SK-N-SH (cell line): ENCODE measurements around the gene BRICD5. TPM values are rescaled to one million over a fixed set of nuclear protein-coding genes. Genes with fewer than 3 reads are reported as not detected.

Experiments
- CTCF ChIA-PET: fragments of 300-600, 350-600 bp; formaldehyde crosslinking; extraction: SDS; loops from one replicate; lab custom pipeline; 2021; lab: Yijun Ruan, JAX
- POLR2A ChIA-PET: fragments of 350-600 bp; sonication (Branson Sonifier 250); formaldehyde crosslinking; extraction: SDS; loops from one replicate; lab custom pipeline; 2020; ENCODE audit warnings: antibody characterized with exemption, inconsistent platforms; lab: Yijun Ruan, JAX
- DNase-seq: peaks from one replicate; pipeline ENCODE4 v3.0.0; 2012
- H2AFZ ChIP-seq: fragments of 200-600 bp; sonication (generic); 2 replicates; pipeline ENCODE4 v1.8.1; 2016; ENCODE audit warnings: antibody characterized with exemption, mild to moderate bottlenecking, low read depth
- H3F3A ChIP-seq: fragments of 200-600 bp; sonication (generic); replicated peaks from 2 replicates; pipeline ENCODE3; 2016; ENCODE audit warnings: antibody characterized with exemption, mild to moderate bottlenecking; ENCODE audit not compliant: insufficient read depth
- H3K27ac ChIP-seq, 2 experiments: fragments of 200-500 bp in 1 of 2; fragments of 200-600 bp in 1 of 2; sonication (Bioruptor generic) in 1 of 2; sonication (generic), shearing (Covaris generic) in 1 of 2; 2 replicates each; pipeline versions ENCODE4 v1.5.1 to v1.6.1; 2014 to 2016; ENCODE audit warnings: low read depth in 2 of 2, inconsistent platforms in 1 of 2, low read length in 1 of 2, mild to moderate bottlenecking in 1 of 2, mixed read lengths in 1 of 2
- H3K27me3 ChIP-seq: fragments of 200-600 bp; sonication (generic), shearing (Covaris generic); 2 replicates; pipeline ENCODE4 v1.6.1; 2016; ENCODE audit warnings: mixed run types; ENCODE audit not compliant: insufficient read depth
- H3K36me3 ChIP-seq, 2 experiments: fragments of 200-500 bp in 1 of 2; fragments of 200-600 bp in 1 of 2; sonication (Bioruptor generic) in 1 of 2; sonication (generic) in 1 of 2; replicated peaks in 1 of 2; 2 replicates each; pipeline versions ENCODE3 to v1.5.1; 2014 to 2016; ENCODE audit warnings: low read length in 1 of 2, mild to moderate bottlenecking in 1 of 2; ENCODE audit not compliant: insufficient read depth in 2 of 2, control insufficient read depth in 1 of 2
- H3K4me1 ChIP-seq, 2 experiments: fragments of 200-500 bp in 1 of 2; fragments of 200-600 bp in 1 of 2; sonication (Bioruptor generic) in 1 of 2; sonication (generic), shearing (Covaris generic) in 1 of 2; 2 replicates each; pipeline versions ENCODE4 v1.5.1 to v1.6.1; 2014 to 2016; ENCODE audit warnings: low read depth in 1 of 2, low read length in 1 of 2, mixed run types in 1 of 2; ENCODE audit not compliant: insufficient read depth in 2 of 2, control insufficient read depth in 1 of 2
- H3K4me2 ChIP-seq: fragments of 200-600 bp; sonication (generic), shearing (Covaris generic); 2 replicates; pipeline ENCODE4 v1.6.1; 2017; ENCODE audit warnings: mixed run types
- H3K4me3 ChIP-seq, 2 experiments: fragments of 200-500 bp in 1 of 2; fragments of 200-600 bp in 1 of 2; sonication (Bioruptor generic) in 1 of 2; sonication (generic), shearing (Covaris generic) in 1 of 2; 2 replicates each; pipeline versions ENCODE4 v1.5.1 to v1.8.1; 2014 to 2016; ENCODE audit warnings: low read depth in 2 of 2, inconsistent platforms in 1 of 2, low read length in 1 of 2, mild to moderate bottlenecking in 1 of 2, mixed read lengths in 1 of 2, moderate library complexity in 1 of 2
- H3K79me2 ChIP-seq: fragments of 200-600 bp; sonication (generic); 2 replicates; pipeline ENCODE4 v1.8.1; 2017; ENCODE audit warnings: mild to moderate bottlenecking; ENCODE audit not compliant: insufficient read depth
- H3K9ac ChIP-seq: fragments of 200-600 bp; sonication (generic); 2 replicates; pipeline ENCODE4 v1.6.1; 2017; ENCODE audit warnings: mixed run types
- H3K9me2 ChIP-seq: fragments of 200-600 bp; sonication (generic); 2 replicates; pipeline ENCODE4 v1.6.1; 2017; ENCODE audit warnings: mixed run types
- H3K9me3 ChIP-seq: fragments of 200-600 bp; sonication (generic); 2 replicates; pipeline ENCODE4 v1.6.1; 2017; ENCODE audit warnings: mixed run types, mild to moderate bottlenecking, moderate library complexity
- H4K20me1 ChIP-seq: fragments of 200-600 bp; sonication (generic); 2 replicates; pipeline ENCODE4 v1.6.1; 2017; ENCODE audit warnings: mild to moderate bottlenecking, mixed run types; ENCODE audit not compliant: insufficient read depth
- ELF1 ChIP-seq: IDR thresholded peaks from 2 replicates; pipeline ENCODE4 v1.4.0; 2012
- FOXM1 ChIP-seq: IDR thresholded peaks from 2 replicates; pipeline ENCODE4 v1.4.0; 2012; ENCODE audit warnings: low read depth, mild to moderate bottlenecking
- RCOR1 ChIP-seq: fragments of 150-350 bp; IDR thresholded peaks from 2 replicates; pipeline ENCODE4 v1.6.1; 2017; ENCODE audit warnings: antibody characterized with exemption, low read length
- REST ChIP-seq: IDR thresholded peaks from 2 replicates; pipeline ENCODE4 v1.6.1; 2012; ENCODE audit warnings: mild to moderate bottlenecking, low read depth, low read length, moderate library complexity
- RFX5 ChIP-seq: IDR thresholded peaks from 2 replicates; pipeline ENCODE4 v1.6.1; 2012; ENCODE audit warnings: mild to moderate bottlenecking, improper control_type of control experiment, low read length
- TCF12 ChIP-seq: IDR thresholded peaks from 2 replicates; pipeline ENCODE4 v1.4.0; 2012
- USF1 ChIP-seq: IDR thresholded peaks from 2 replicates; pipeline ENCODE4 v1.4.0; 2012; ENCODE audit warnings: low read depth, borderline replicate concordance
- USF2 ChIP-seq: fragments of 150-350 bp; IDR thresholded peaks from 2 replicates; pipeline ENCODE4 v1.6.1; 2017; ENCODE audit warnings: antibody characterized with exemption, low read length, low read depth, borderline replicate concordance
- ZBTB33 ChIP-seq: IDR thresholded peaks from 2 replicates; pipeline ENCODE4 v1.4.0; 2012; ENCODE audit warnings: low read depth, borderline replicate concordance
- WGBS: methylation state at CpG from one replicate; pipeline ENCODE4 v1.1.6; 2017; ENCODE audit warnings: low lambda C conversion rate; 5-methylcytosine and 5-hydroxymethylcytosine counted together
- polyA plus RNA-seq, 3 experiments: library from polyadenylated mRNA; depleted of rRNA; stranded (reverse); fragments of >200 nt; gene quantifications; 2 replicates each; pipeline ENCODE4 v1.2.3, GENCODE V29; 2012
- TF ChIP-seq, protein P1 (sequence below): IDR thresholded peaks from 2 replicates; pipeline ENCODE4; 2012

Gene BRICD5
- polyA plus RNA-seq, 1 of the 3 experiments (the other 2 are of a cell fraction): 2.3 TPM

DNA sequence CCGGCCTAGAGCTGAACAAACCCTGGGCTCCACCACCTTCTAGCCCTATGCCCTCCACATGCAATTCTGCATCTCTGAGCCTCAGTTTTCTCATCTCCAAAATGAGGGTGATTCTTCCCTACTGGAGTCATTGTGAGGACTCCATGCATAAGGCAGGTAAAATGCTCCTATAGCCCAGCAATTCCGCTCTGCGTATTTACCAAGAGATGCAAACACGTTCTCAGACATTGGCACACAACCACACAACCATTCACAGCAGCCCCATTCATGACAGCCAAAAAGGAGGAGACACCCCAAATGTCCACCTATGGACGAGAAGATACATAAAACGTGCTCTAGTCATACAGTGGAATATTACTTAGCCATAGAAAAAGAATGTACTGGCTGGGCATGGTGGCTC lies 10.3 kb downstream of the BRICD5 start:
- Histone ChIP-seq H3K9ac (no peak overlapping the region), H3F3A (peaks cover 6% of the 10 kb centered on the region), H3K27me3 (no peaks in the 10 kb centered on the region), H3K9me3 (no peaks in the 10 kb centered on the region), H4K20me1 (no peaks in the 10 kb centered on the region), H3K36me3 (no peaks in the 10 kb centered on the region), H2AFZ (no peak overlapping the region), H3K4me1 (peaks cover 0 to 12% of the 10 kb centered on the region in 2 experiments; a peak in 2 of 4 replicates), H3K27ac (no peak overlapping the region), H3K9me2 (no peaks in the 10 kb centered on the region), H3K79me2 (no peaks in the 10 kb centered on the region), H3K4me2 (no peak overlapping the region), H3K4me3 (no peak overlapping the region)
- WGBS: 73% methylated on average over 6 of the region's 6 CpGs
- ChIA-PET POLR2A (no interaction called here), CTCF (no interaction called here)
- TF ChIP-seq FOXM1 (no peak), USF1 (no peak), ELF1 (no peak), TCF12 (no peak)
- TF ChIP-seq, protein P1, sequence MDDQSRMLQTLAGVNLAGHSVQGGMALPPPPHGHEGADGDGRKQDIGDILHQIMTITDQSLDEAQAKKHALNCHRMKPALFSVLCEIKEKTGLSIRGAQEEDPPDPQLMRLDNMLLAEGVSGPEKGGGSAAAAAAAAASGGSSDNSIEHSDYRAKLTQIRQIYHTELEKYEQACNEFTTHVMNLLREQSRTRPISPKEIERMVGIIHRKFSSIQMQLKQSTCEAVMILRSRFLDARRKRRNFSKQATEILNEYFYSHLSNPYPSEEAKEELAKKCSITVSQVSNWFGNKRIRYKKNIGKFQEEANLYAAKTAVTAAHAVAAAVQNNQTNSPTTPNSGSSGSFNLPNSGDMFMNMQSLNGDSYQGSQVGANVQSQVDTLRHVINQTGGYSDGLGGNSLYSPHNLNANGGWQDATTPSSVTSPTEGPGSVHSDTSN: no peak
- no peak for DNase-seq

DNA sequence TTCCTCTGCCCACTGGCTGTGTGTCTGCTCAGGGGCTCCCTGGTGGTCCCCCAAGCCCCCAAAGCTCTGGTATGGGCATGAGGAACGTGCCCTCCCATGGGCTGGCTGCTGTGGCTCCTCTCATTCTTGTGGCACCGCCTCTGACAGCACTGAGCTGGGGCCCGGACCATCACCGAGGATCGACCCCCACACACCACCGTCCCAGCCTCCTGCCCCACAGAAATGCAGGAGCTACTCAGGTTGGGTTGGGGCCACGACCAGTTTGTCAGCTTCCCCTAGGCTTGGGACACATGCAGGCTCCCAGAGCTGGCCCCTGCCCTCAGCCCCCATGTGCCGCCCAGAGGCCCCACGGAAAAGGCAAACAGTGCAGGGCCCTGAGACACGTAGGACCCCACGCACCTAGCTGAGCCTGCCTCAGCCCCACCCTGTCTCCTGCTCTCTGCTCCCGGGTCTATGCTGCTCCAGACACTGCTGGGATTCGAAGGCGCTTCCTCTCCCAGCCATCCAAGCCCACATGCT lies 11.0 kb downstream of the BRICD5 start:
- Histone ChIP-seq H3K36me3 (no peaks in the 10 kb centered on the region), H3K9me2 (no peaks in the 10 kb centered on the region), H3K27ac (no peak overlapping the region), H3K4me1 (peaks cover 0 to 17% of the 10 kb centered on the region in 2 experiments; a peak in 2 of 4 replicates), H3K9ac (no peak overlapping the region), H4K20me1 (no peaks in the 10 kb centered on the region), H3K9me3 (no peaks in the 10 kb centered on the region), H3K4me2 (no peak overlapping the region), H3F3A (peaks cover 4% of the 10 kb centered on the region), H2AFZ (no peak overlapping the region), H3K27me3 (no peaks in the 10 kb centered on the region), H3K79me2 (no peaks in the 10 kb centered on the region), H3K4me3 (no peak overlapping the region)
- ChIA-PET POLR2A (interaction anchor here (1.7 kb wide), 1 partner anchor 44 kb away, joined by 5 read pairs; the partner anchor contains the start of gene TRAF7), CTCF (no interaction called here)
- WGBS: 71% methylated on average over 5 of the region's 14 CpGs
- no peak for DNase-seq
- TF ChIP-seq REST: no peak
- TF ChIP-seq RFX5: no peak
- TF ChIP-seq RCOR1: no peak
- no peak for TF ChIP-seq USF2
- no peak for TF ChIP-seq ZBTB33
- TF ChIP-seq, protein P1: no peak
- TF ChIP-seq ELF1: no peak
